ENCODE results near the gene SLC10A7. TPM values are rescaled to one million over a fixed set of nuclear protein-coding genes. Genes with fewer than 3 reads are reported as not detected.

The SLC10A7 gene
- polyA plus RNA-seq, 1 donor (not counting 4 experiments of a cell fraction or from before 2014, with no cell fraction given): 12.7 TPM

- dilution Hi-C loops (cut with MboI; ENCODE audit: extremely low pct_ligation_motif_present, low sequenced_read_pairs): no loop called here
- Histone ChIP-seq H3K9me1 (ENCODE audit: control insufficient read depth, extremely low read depth, insufficient read depth, low read length) (no peaks in the 10 kb centered on the region), H3K27me3 (ENCODE audit: control insufficient read depth, extremely low read depth, insufficient read depth, low read length) (no peaks in the 10 kb centered on the region), H3K9ac (ENCODE audit: control insufficient read depth, extremely low read depth, insufficient read depth, low read length) (no peak overlapping the region), H3K4me1 (ENCODE audit: control insufficient read depth, extremely low read depth, insufficient read depth, low read length) (no peaks in the 10 kb centered on the region), H3K79me2 (ENCODE audit: control insufficient read depth, insufficient read depth, low read length) (no peaks in the 10 kb centered on the region), H4K20me1 (ENCODE audit: control insufficient read depth, extremely low read depth, insufficient read depth, low read length) (no peaks in the 10 kb centered on the region), H2AFZ (ENCODE audit: control insufficient read depth, low read length) (no peak overlapping the region), H3K36me3 (ENCODE audit: control insufficient read depth in 2 of 2, extremely low read depth in 1 of 2, insufficient read depth in 2 of 2, low read length in 2 of 2) (no peaks in the 10 kb centered on the region), H3K27ac (ENCODE audit: control insufficient read depth, insufficient read depth, low read length) (no peak overlapping the region), H3K9me3 (ENCODE audit: control insufficient read depth, low read depth, low read length) (no peaks in the 10 kb centered on the region), H3K4me2 (ENCODE audit: control insufficient read depth, extremely low read depth, insufficient read depth, low read depth, low read length) (no peak overlapping the region), H3K4me3 (ENCODE audit: control insufficient read depth in 2 of 3, extremely low read depth in 1 of 3, insufficient read depth in 2 of 3, low read depth in 1 of 3, low read length in 3 of 3) (no peak overlapping the region)
- no peak for DNase-seq (ENCODE audit: low read depth, low spot score)
- no peak for TF ChIP-seq EZH2 (IDR thresholded peaks at IDR 0.05; ENCODE audit: low read length)
- no peak for TF ChIP-seq CTCF (optimal IDR thresholded peaks at IDR 0.05 in 1 of 3, IDR thresholded peaks at IDR 0.05 in 1 of 3, conservative IDR thresholded peaks at IDR 0.05 in 1 of 3; ENCODE audit: extremely low read depth in 1 of 3, insufficient read depth in 2 of 3, low read length in 3 of 3)
- no peak for FAIRE-seq
Observed at GRCh38 chr4:146548443-146548842, 26.7 kb upstream of the SLC10A7 start.

- FAIRE-seq: no peak
- Histone ChIP-seq H3K36me3 (ENCODE audit: control insufficient read depth in 2 of 2, extremely low read depth in 1 of 2, insufficient read depth in 2 of 2, low read length in 2 of 2) (no peaks in the 10 kb centered on the region), H3K9ac (ENCODE audit: control insufficient read depth, extremely low read depth, insufficient read depth, low read length) (no peak overlapping the region), H3K9me3 (ENCODE audit: control insufficient read depth, low read depth, low read length) (no peaks in the 10 kb centered on the region), H3K4me1 (ENCODE audit: control insufficient read depth, extremely low read depth, insufficient read depth, low read length) (no peaks in the 10 kb centered on the region), H3K4me2 (ENCODE audit: control insufficient read depth, extremely low read depth, insufficient read depth, low read depth, low read length) (no peak overlapping the region), H3K27me3 (ENCODE audit: control insufficient read depth, extremely low read depth, insufficient read depth, low read length) (no peaks in the 10 kb centered on the region), H3K4me3 (ENCODE audit: control insufficient read depth in 2 of 3, extremely low read depth in 1 of 3, insufficient read depth in 2 of 3, low read depth in 1 of 3, low read length in 3 of 3) (no peak overlapping the region), H3K9me1 (ENCODE audit: control insufficient read depth, extremely low read depth, insufficient read depth, low read length) (no peaks in the 10 kb centered on the region), H3K27ac (ENCODE audit: control insufficient read depth, insufficient read depth, low read length) (no peak overlapping the region), H4K20me1 (ENCODE audit: control insufficient read depth, extremely low read depth, insufficient read depth, low read length) (no peaks in the 10 kb centered on the region), H3K79me2 (ENCODE audit: control insufficient read depth, insufficient read depth, low read length) (no peaks in the 10 kb centered on the region), H2AFZ (ENCODE audit: control insufficient read depth, low read length) (no peak overlapping the region)
- no peak for DNase-seq (ENCODE audit: low read depth, low spot score)
- dilution Hi-C loops (cut with MboI; ENCODE audit: extremely low pct_ligation_motif_present, low sequenced_read_pairs): no loop called here
- peak; percentile 32 to 59 (median 56) for TF ChIP-seq CTCF (optimal IDR thresholded peaks at IDR 0.05 in 1 of 3, IDR thresholded peaks at IDR 0.05 in 1 of 3, conservative IDR thresholded peaks at IDR 0.05 in 1 of 3; ENCODE audit: extremely low read depth in 1 of 3, insufficient read depth in 2 of 3, low read length in 3 of 3)
- TF ChIP-seq EZH2 (IDR thresholded peaks at IDR 0.05; ENCODE audit: low read length): no peak
Observed at GRCh38 chr4:146545102-146545501, 23.4 kb upstream of the SLC10A7 start.

Measured in keratinocyte (primary cell).